Ishikawa (cell line): ENCODE data around the gene DENND5B.

Source experiments
- CREB1 ChIP-seq: IDR thresholded peaks from 2 replicates; pipeline ENCODE4 v1.6.1; 2012; ENCODE audit warnings: low read depth
- EP300 ChIP-seq: IDR thresholded peaks from 2 replicates; pipeline ENCODE4 v1.6.1; 2012; ENCODE audit warnings: borderline replicate concordance
- MAX ChIP-seq: IDR thresholded peaks from 2 replicates; pipeline ENCODE4 v1.6.1; 2012
- REST ChIP-seq: IDR thresholded peaks from 2 replicates; pipeline ENCODE4 v1.6.1; 2012; ENCODE audit warnings: low read depth, mild to moderate bottlenecking
- TAF1 ChIP-seq: IDR thresholded peaks from 2 replicates; pipeline ENCODE4 v1.6.1; 2012; ENCODE audit warnings: low read depth, mild to moderate bottlenecking
- TEAD4 ChIP-seq: IDR thresholded peaks from 2 replicates; pipeline ENCODE4 v1.6.1; 2012

GRCh38 chr12:31566547-31566946 lies 24.4 kb downstream of the DENND5B start:
- TF ChIP-seq EP300 (no peak), TEAD4 (no peak), REST (no peak), MAX (no peak), TAF1 (no peak), CREB1 (no peak)
